GM18505 (cell line): ENCODE results near the gene GINS1.

Experiments used
- ATAC-seq: cut with Tn5 transposase; IDR thresholded peaks from one replicate; pipeline ENCODE4 v1.9.1; 2021; ENCODE audit not compliant: unreplicated experiment
- POLR2A ChIP-seq: IDR thresholded peaks from 4 replicates; pipeline ENCODE4 v1.6.1; 2011; ENCODE audit warnings: borderline replicate concordance; ENCODE audit not compliant: insufficient read depth, insufficient read length; ENCODE audit errors: extremely low read depth

Gene GINS1

DNA sequence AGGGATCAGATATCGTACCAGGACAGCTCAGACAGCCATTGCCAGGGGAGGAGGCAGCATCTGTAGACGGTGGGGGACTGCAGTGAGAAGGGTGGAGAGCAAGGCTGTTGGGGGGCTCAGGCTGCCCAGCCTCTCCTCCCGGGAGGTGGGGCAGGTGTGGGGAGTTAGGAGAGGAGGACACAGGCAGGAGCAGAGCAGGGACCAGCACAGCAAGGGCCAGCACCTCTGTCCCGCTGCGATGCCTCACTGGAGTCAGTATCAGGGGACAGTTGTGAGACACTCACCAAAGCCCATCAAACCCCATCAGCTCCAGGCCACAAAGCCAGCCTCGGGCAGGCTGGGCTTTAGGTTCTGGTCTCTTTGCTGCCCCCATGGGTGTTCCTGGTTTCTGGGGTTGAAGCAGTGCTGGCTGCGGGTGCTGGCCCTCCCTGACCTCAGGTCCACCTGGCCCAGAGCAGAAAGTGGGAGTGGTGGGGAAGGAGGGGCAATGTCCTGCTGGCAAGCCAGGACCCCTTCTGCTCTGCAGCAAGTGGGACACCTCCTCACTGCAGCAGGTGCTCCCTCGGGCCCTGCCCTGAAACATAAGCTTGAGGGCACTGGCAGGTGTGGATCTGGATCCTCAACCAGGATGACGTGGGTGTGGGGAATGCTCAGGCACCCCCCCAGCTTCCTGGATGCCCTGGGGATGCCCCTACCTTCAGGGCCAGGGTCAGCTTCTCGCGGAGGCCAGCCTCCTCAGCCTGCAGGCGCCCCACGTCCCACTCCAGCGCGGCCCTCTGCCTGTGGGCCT, 83.4 kb downstream of the GINS1 start:
- ATAC-seq = no peak
- TF ChIP-seq POLR2A = no peak

DNA sequence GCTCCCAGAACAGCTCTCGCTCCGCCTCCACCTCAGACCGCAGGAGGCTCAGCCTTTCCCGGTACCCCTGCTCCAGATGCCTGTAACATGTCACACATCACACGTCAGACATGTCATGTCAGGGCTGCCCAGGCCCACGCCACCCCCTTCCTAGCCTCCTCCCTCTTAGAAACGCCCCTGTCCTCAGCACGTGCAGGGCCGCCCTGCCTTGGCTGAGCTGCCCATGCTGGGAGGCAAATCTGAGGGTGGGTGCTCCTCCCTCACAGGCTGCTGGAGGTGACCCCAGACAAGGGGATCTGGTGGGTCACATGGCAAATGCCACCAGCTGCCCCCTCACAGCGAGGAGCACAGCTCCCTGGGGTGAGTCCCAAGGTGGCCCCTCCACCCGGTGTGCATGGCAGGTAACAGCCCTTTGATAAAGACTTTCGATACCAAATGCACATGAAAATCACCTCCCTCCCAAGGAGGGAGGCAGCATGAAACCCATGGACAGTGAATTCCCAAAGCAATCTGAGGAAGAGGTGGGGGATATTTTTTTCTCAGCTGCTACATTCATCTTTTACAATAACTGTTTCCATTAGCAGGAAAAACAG, 84.1 kb downstream of the GINS1 start:
- no peak for ATAC-seq
- no peak for TF ChIP-seq POLR2A

DNA sequence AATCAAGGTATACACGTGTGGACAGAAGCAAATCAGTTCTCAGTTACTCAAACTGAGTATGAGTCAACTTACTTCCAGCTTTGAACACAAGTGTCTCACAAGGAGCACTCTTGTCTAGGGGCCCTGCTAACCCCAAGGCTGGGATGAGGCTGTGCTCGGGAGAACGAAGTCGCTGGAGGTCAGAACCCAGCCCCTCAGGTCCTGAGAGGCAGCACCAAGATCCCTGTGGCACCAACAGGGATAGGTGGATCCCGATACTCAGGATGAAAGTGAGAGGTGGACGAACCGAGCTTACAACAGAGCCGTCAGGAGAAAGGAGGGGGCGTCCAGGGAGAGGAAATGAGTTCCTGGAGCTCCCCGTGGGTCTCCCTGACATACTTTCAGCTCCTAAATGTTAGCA, 85.7 kb downstream of the GINS1 start:
- no peak for ATAC-seq
- no peak for TF ChIP-seq POLR2A

GRCh38 chr20:25493748-25494505, 86.5 kb downstream of the GINS1 start:
- no peak for TF ChIP-seq POLR2A
- no peak for ATAC-seq

GRCh38 chr20:25494506-25495188, 87.2 kb downstream of the GINS1 start:
- no peak for TF ChIP-seq POLR2A
- ATAC-seq = no peak

- TF ChIP-seq POLR2A = no peak
- ATAC-seq = no peak
Measured at GRCh38 chr20:25495189-25495824, 87.8 kb downstream of the GINS1 start.

GRCh38 chr20:25496165-25496967, 88.9 kb downstream of the GINS1 start:
- no peak for TF ChIP-seq POLR2A
- ATAC-seq = no peak

DNA sequence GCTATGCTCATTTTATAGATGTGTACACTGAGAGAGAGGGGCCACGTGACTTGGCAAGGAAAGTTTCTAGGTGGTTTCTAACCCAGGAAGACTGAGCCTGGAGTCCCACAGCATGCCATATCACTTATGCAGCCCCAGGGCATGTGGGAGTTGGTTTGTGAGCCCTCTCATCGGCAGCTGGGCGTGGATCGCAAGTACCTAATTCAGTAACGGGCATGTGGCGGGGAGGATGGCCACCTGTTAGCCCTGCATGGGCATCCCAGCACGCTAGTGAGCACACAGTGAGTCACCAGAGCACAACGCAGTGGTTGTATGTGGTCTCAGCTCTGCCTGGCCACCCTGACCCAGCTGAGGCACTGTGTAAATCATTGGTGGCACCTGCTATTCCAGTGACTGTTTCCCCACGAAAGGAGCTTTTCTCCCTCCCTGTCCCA, 89.5 kb downstream of the GINS1 start:
- no peak for TF ChIP-seq POLR2A
- no peak for ATAC-seq

DNA sequence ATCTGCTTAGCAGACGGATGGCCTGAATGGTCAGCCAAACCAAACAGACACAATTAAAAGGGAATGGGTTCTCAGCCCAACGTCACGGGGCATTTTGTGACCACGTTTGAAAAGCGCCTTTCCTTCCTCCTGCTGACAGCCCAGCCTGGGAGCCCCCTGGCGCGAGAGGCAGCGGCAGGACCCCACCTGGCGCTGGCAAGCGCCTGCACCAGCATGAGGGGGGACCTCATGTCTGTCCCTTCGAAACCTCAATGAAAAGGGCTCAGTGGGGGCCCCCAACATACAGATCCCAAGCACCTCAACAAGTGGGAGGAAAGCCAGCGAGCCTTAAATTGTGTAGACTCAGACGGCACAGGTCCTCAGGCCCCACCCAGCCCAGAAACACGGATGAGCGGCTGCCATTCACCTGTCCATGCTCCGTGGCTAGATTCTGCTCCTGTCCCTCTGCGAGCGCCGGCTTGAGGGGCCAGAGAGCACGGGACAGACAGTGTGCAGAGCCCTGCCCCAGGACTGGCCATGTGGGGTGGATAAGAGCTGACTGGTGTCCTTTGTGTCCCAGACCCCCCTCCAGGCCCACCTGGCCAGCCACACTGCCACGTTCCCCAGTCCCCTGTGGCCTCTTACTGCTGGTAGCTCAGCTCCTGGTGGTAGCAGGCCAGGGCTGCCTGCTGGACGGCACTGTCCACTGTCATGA, 90.3 kb downstream of the GINS1 start:
- no peak for TF ChIP-seq POLR2A
- no peak for ATAC-seq
